ENCODE results near the gene PHLDB3. TPM values are rescaled to one million over a fixed set of nuclear protein-coding genes. Genes with fewer than 3 reads are reported as not detected.

The PHLDB3 gene
- total RNA-seq, 1 experiment from 2014 or later, result 8.5 TPM

DNA sequence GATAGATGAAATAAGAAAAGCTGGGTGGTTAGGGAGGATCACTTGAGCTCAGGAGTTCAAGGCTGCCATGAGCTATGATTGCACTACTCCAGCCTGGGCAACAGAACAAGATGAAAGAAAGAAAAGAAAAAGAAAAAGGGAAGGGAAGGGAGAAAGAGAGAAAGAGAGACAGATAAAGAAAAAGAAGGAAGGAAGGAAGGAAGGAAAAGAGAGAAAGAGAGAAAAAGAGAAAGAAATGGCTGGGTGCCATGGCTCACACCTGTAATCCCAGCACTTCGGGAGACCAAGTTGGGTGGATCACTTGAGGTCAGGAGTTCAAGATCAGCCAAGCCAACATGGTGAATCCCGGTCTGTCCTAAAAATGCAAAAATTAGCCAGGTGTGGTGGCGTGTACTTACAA lies 68.8 kb downstream of the PHLDB3 start:
- H3K4me3 Mint-ChIP-seq, result no peak overlapping the region
- H3K9me3 Mint-ChIP-seq, result peaks cover 0 to 17% of the 10 kb centered on the region in 2 experiments
- TF ChIP-seq, protein P1, sequence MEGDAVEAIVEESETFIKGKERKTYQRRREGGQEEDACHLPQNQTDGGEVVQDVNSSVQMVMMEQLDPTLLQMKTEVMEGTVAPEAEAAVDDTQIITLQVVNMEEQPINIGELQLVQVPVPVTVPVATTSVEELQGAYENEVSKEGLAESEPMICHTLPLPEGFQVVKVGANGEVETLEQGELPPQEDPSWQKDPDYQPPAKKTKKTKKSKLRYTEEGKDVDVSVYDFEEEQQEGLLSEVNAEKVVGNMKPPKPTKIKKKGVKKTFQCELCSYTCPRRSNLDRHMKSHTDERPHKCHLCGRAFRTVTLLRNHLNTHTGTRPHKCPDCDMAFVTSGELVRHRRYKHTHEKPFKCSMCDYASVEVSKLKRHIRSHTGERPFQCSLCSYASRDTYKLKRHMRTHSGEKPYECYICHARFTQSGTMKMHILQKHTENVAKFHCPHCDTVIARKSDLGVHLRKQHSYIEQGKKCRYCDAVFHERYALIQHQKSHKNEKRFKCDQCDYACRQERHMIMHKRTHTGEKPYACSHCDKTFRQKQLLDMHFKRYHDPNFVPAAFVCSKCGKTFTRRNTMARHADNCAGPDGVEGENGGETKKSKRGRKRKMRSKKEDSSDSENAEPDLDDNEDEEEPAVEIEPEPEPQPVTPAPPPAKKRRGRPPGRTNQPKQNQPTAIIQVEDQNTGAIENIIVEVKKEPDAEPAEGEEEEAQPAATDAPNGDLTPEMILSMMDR (conservative IDR thresholded peaks at IDR 0.05), result no peak
- H4K5ac ChIP-seq (ENCODE audit: insufficient read length, low read depth, low read length), result no peak overlapping the region
- no peak overlapping the region for H3K23ac ChIP-seq (ENCODE audit: insufficient read length, low read depth, low read length)
- H2BK12ac ChIP-seq (ENCODE audit: insufficient read length, low read depth, low read length), result no peak overlapping the region
- H3K4me1 Mint-ChIP-seq, result no peaks in the 10 kb centered on the region
- H3K36me3 Mint-ChIP-seq (ENCODE audit: insufficient read depth in 1 of 3, low read depth in 3 of 3), result no peaks in the 10 kb centered on the region
- H3K56ac ChIP-seq (ENCODE audit: insufficient read length, low read depth, low read length), result no peak overlapping the region
- no peak overlapping the region for H2AFZ ChIP-seq (ENCODE audit: low read length)
- no peak overlapping the region for H2BK120ac ChIP-seq (ENCODE audit: low read depth, low read length, poor library complexity, severe bottlenecking)
- no peak overlapping the region for H3K27ac ChIP-seq (ENCODE audit: insufficient read length, low read depth, low read length)
- H4K91ac ChIP-seq (ENCODE audit: insufficient read length, low read depth, low read length), result no peak overlapping the region
- H4K20me1 ChIP-seq (ENCODE audit: control insufficient read depth, insufficient read depth, insufficient read length), result no peaks in the 10 kb centered on the region
- DNase-seq, result no peak
- H3T11ph ChIP-seq (ENCODE audit: low read length), result no peak overlapping the region
- H2BK15ac ChIP-seq (ENCODE audit: low read depth, low read length), result no peak overlapping the region
- H3K79me1 ChIP-seq (ENCODE audit: insufficient read depth, low read depth, low read length, poor library complexity, severe bottlenecking), result no peaks in the 10 kb centered on the region
- no peak overlapping the region for H3K4me2 ChIP-seq (ENCODE audit: insufficient read depth, insufficient read length, low read length)
- H2AK5ac ChIP-seq (ENCODE audit: insufficient read length, low read length), result no peak overlapping the region
- H2BK5ac ChIP-seq (ENCODE audit: insufficient read length, low read length), result no peak overlapping the region
- no peak overlapping the region for H3K18ac ChIP-seq (ENCODE audit: insufficient read length, low read depth, low read length)
- WGBS (ENCODE audit: extremely low coverage, insufficient read length, low lambda C conversion rate), result no CpG with 5 or more reads among the region's 3 CpGs
- no peak overlapping the region for H4K8ac ChIP-seq (replicated peaks; ENCODE audit: insufficient read length, low read depth, low read length)
- H2BK20ac ChIP-seq (ENCODE audit: low read depth, low read length, poor library complexity, severe bottlenecking), result no peak overlapping the region
- no peaks in the 10 kb centered on the region for H3K23me2 ChIP-seq (ENCODE audit: insufficient read length, low read depth, low read length, poor library complexity, severe bottlenecking)
- no peaks in the 10 kb centered on the region for H3K9me3 ChIP-seq (ENCODE audit: control insufficient read depth, low read depth, low read length)
- H3K4me1 ChIP-seq (ENCODE audit: insufficient read depth, low read length), result no peaks in the 10 kb centered on the region
- H3K27me3 Mint-ChIP-seq (ENCODE audit: low read depth), result peaks cover 8% of the 10 kb centered on the region
- H3K9ac ChIP-seq (ENCODE audit: extremely low read depth, insufficient read length, low read length), result no peak overlapping the region
- H3K27ac Mint-ChIP-seq, result no peak overlapping the region
- H3K79me2 ChIP-seq (ENCODE audit: insufficient read depth, low read length), result no peaks in the 10 kb centered on the region
- no peak overlapping the region for H3K4ac ChIP-seq (ENCODE audit: low read depth, low read length)
- H3K14ac ChIP-seq (ENCODE audit: insufficient read depth, low read length), result no peak overlapping the region
- H3K27me3 ChIP-seq (ENCODE audit: insufficient read depth, low read length), result no peaks in the 10 kb centered on the region
